ENCODE results near the gene GMCL1.
"Not testable (repeated sequence)": the region's sequence is repeated elsewhere in the genome, so short reads cannot be mapped to it uniquely, and the experiment has no call there.

The GMCL1 gene

GRCh38 chr2:69848186-69848790, 18.8 kb downstream of the GMCL1 start:
- no peak for DNase-seq (ENCODE audit: low spot score)

- DNase-seq (ENCODE audit: low spot score): no peak
Measured at GRCh38 chr2:69858261-69858660, 28.8 kb downstream of the GMCL1 start.

- no peak for DNase-seq (ENCODE audit: low spot score)
Measured at GRCh38 chr2:69863298-69863697, 33.8 kb downstream of the GMCL1 start.

GRCh38 chr2:69888451-69888850, 59.0 kb downstream of the GMCL1 start:
- no peak for DNase-seq (ENCODE audit: low spot score)

GRCh38 chr2:69889302-69889701, 59.8 kb downstream of the GMCL1 start:
- DNase-seq (ENCODE audit: low spot score): no peak

GRCh38 chr2:69890881-69891280, 61.4 kb downstream of the GMCL1 start:
- no peak for DNase-seq (ENCODE audit: low spot score)

- DNase-seq (ENCODE audit: low spot score): not testable (repeated sequence)
Measured at GRCh38 chr2:69892838-69893424, 63.5 kb downstream of the GMCL1 start.

GRCh38 chr2:69893684-69894551, 64.5 kb downstream of the GMCL1 start, which contains the start of gene SNRNP27:
Gene SNRNP27, plus strand, starts transcription at chr2:69893956. Its CDS starts 29 bp downstream, at chr2:69893985.
- DNase-seq (ENCODE audit: low spot score): peak; percentile 69

GRCh38 chr2:69894737-69895136, 65.3 kb downstream of the GMCL1 start:
- DNase-seq (ENCODE audit: low spot score): not testable (repeated sequence)

- no peak for DNase-seq (ENCODE audit: low spot score)
Measured at GRCh38 chr2:69902213-69902922, 72.9 kb downstream of the GMCL1 start.

- no peak for DNase-seq (ENCODE audit: low spot score)
Measured at GRCh38 chr2:69907216-69907615, 77.8 kb downstream of the GMCL1 start.

- peak; percentile 20 for DNase-seq (ENCODE audit: low spot score)
Measured at GRCh38 chr2:69911985-69912563, 82.6 kb downstream of the GMCL1 start.

- peak; percentile 98 for DNase-seq (ENCODE audit: low spot score)
Measured at GRCh38 chr2:69914164-69914949, 84.9 kb downstream of the GMCL1 start.

GRCh38 chr2:69914950-69915945, 85.8 kb downstream of the GMCL1 start, which contains the start of gene MXD1:
Gene MXD1, plus strand, starts transcription at chr2:69915109. Its CDS starts 222 bp downstream, at chr2:69915331.
- peak; percentile 16 for DNase-seq (ENCODE audit: low spot score)

GRCh38 chr2:69916106-69916505, 86.6 kb downstream of the GMCL1 start:
- no peak for DNase-seq (ENCODE audit: low spot score)

GRCh38 chr2:69917852-69918251, 88.4 kb downstream of the GMCL1 start:
- peak; percentile 64 for DNase-seq (ENCODE audit: low spot score)

GRCh38 chr2:69918401-69918800, 88.9 kb downstream of the GMCL1 start:
- no peak for DNase-seq (ENCODE audit: low spot score)

GRCh38 chr2:69923116-69923515, 93.7 kb downstream of the GMCL1 start:
- DNase-seq (ENCODE audit: low spot score): no peak

GRCh38 chr2:69926849-69927515, 97.5 kb downstream of the GMCL1 start:
- no peak for DNase-seq (ENCODE audit: low spot score)
